SK-N-SH treated with all-trans-retinoic acid at 6 μM for 48 hours (cell line): ENCODE measurements around the gene CCDC73.
A peak's percentile ranks its signal among the peaks of the same experiment; 100 is the strongest.

Experiments
- ATAC-seq: fragments of 200-7000 bp; cut with Tn5 transposase; 3 replicates; pipeline ENCODE4 v1.9.1; 2020; ENCODE audit warnings: mild to moderate bottlenecking, moderate library complexity
- CREB5 ChIP-seq: fragments of 250-450 bp; sonication (Bioruptor Pico); IDR thresholded peaks from 2 replicates; pipeline ENCODE4 v1.5.1; 2020; ENCODE audit warnings: low read depth, mild to moderate bottlenecking, moderate library complexity
- CSDC2 ChIP-seq: fragments of 250-450 bp; sonication (Bioruptor Pico); IDR thresholded peaks from 2 replicates; pipeline ENCODE4 v1.5.0; 2020; ENCODE audit warnings: mild to moderate bottlenecking, moderate library complexity
- CSRNP3 ChIP-seq: fragments of 250-450 bp; sonication (Bioruptor Pico); IDR thresholded peaks from 2 replicates; pipeline ENCODE4 v1.5.1; 2021; ENCODE audit warnings: mild to moderate bottlenecking, moderate library complexity
- ESRRG ChIP-seq: fragments of 250-450 bp; sonication (Bioruptor Pico); IDR thresholded peaks from 2 replicates; pipeline ENCODE4 v1.6.1; 2021; ENCODE audit warnings: mild to moderate bottlenecking
- GLIS3 ChIP-seq: fragments of 250-450 bp; sonication (Bioruptor Pico); IDR thresholded peaks from 2 replicates; pipeline ENCODE4 v1.5.0; 2020; ENCODE audit warnings: mild to moderate bottlenecking, moderate library complexity
- OSR1 ChIP-seq: fragments of 250-450 bp; sonication (Bioruptor Pico); IDR thresholded peaks from 2 replicates; pipeline ENCODE4 v1.8.0; 2022; ENCODE audit warnings: moderate library complexity, mild to moderate bottlenecking, inconsistent platforms
- PATZ1 ChIP-seq: fragments of 250-450 bp; sonication (Bioruptor Pico); IDR thresholded peaks from 2 replicates; pipeline ENCODE4 v1.8.0; 2020; ENCODE audit warnings: mild to moderate bottlenecking, moderate library complexity, borderline replicate concordance
- POU6F1 ChIP-seq: fragments of 250-450 bp; sonication (Bioruptor Pico); IDR thresholded peaks from 2 replicates; pipeline ENCODE4 v1.8.0; 2021; ENCODE audit warnings: low read depth, mild to moderate bottlenecking, moderate library complexity, borderline replicate concordance
- PPARA ChIP-seq: fragments of 250-450 bp; sonication (Bioruptor Pico); IDR thresholded peaks from 2 replicates; pipeline ENCODE4 v1.5.0; 2020; ENCODE audit warnings: mild to moderate bottlenecking, borderline replicate concordance
- RARB ChIP-seq: fragments of 250-450 bp; sonication (Bioruptor Pico); IDR thresholded peaks from 2 replicates; pipeline ENCODE4 v1.8.0; 2021; ENCODE audit warnings: mild to moderate bottlenecking, moderate library complexity
- SNAI2 ChIP-seq: fragments of 250-450 bp; sonication (Bioruptor Pico); IDR thresholded peaks from 2 replicates; pipeline ENCODE4 v1.5.0; 2020; ENCODE audit warnings: mild to moderate bottlenecking, moderate library complexity
- TCF4 ChIP-seq: fragments of 250-450 bp; sonication (Bioruptor Pico); IDR thresholded peaks from 2 replicates; pipeline ENCODE4 v1.8.0; 2021; ENCODE audit warnings: mild to moderate bottlenecking, moderate library complexity, borderline replicate concordance
- TOX ChIP-seq: fragments of 250-450 bp; sonication (Bioruptor Pico); IDR thresholded peaks from 2 replicates; pipeline ENCODE4 v1.8.0; 2021; ENCODE audit warnings: mild to moderate bottlenecking, moderate library complexity, borderline replicate concordance
- TSHZ2 ChIP-seq: fragments of 250-450 bp; sonication (Bioruptor Pico); IDR thresholded peaks from 2 replicates; pipeline ENCODE4 v1.5.0; 2020; ENCODE audit warnings: mild to moderate bottlenecking, moderate library complexity
- ZC3H10 ChIP-seq: fragments of 250-450 bp; sonication (Bioruptor Pico); IDR thresholded peaks from 2 replicates; pipeline ENCODE4 v1.5.1; 2021; ENCODE audit warnings: mild to moderate bottlenecking, moderate library complexity
- ZNF565 ChIP-seq: fragments of 450-650 bp; formaldehyde crosslinking; conservative IDR thresholded peaks from 2 replicates; pipeline ENCODE4 v1.5.0; 2020; ENCODE audit warnings: low read depth, mild to moderate bottlenecking, moderate library complexity
- ZNF70 ChIP-seq: fragments of 450-650 bp; formaldehyde crosslinking; IDR thresholded peaks from 2 replicates; pipeline ENCODE4 v1.5.0; 2020; ENCODE audit warnings: mild to moderate bottlenecking, moderate library complexity

Gene CCDC73

GRCh38 chr11:32594272-32594671, 200.2 kb downstream of the CCDC73 start:
- TF ChIP-seq ZNF70 (CRISPR knock-in tag) (no peak), ZC3H10 (CRISPR knock-in tag) (no peak), SNAI2 (CRISPR knock-in tag) (no peak), CSDC2 (CRISPR knock-in tag) (no peak), ZNF565 (CRISPR knock-in tag) (no peak), PATZ1 (CRISPR knock-in tag) (no peak)
- ATAC-seq, result no peak

GRCh38 chr11:32586576-32587190, 207.8 kb downstream of the CCDC73 start:
- no peak for TF ChIP-seq PPARA (CRISPR knock-in tag)
- no peak for TF ChIP-seq TSHZ2 (CRISPR knock-in tag)
- TF ChIP-seq TOX (CRISPR knock-in tag), result no peak
- no peak for TF ChIP-seq OSR1 (CRISPR knock-in tag)
- TF ChIP-seq PATZ1 (CRISPR knock-in tag), result no peak
- TF ChIP-seq ESRRG, result no peak
- TF ChIP-seq RARB, result no peak
- no peak for TF ChIP-seq CSDC2 (CRISPR knock-in tag)
- TF ChIP-seq TCF4 (CRISPR knock-in tag), result no peak
- no peak for TF ChIP-seq ZNF70 (CRISPR knock-in tag)
- no peak for TF ChIP-seq GLIS3
- TF ChIP-seq ZNF565 (CRISPR knock-in tag), result no peak
- peak; percentile 19; the same call in 1 of the 3 replicates for ATAC-seq

GRCh38 chr11:32584921-32585320, 209.5 kb downstream of the CCDC73 start:
- ATAC-seq, result no peak
- no peak for TF ChIP-seq CSRNP3
- TF ChIP-seq CSDC2 (CRISPR knock-in tag), result no peak
- TF ChIP-seq PPARA (CRISPR knock-in tag), result no peak
- TF ChIP-seq ZNF70 (CRISPR knock-in tag), result no peak
- no peak for TF ChIP-seq POU6F1 (CRISPR knock-in tag)
- no peak for TF ChIP-seq RARB
- TF ChIP-seq CREB5 (CRISPR knock-in tag), result no peak
- no peak for TF ChIP-seq ESRRG
- no peak for TF ChIP-seq TCF4 (CRISPR knock-in tag)
